ENCODE data around the gene ACKR3. TPM values are rescaled to one million over a fixed set of nuclear protein-coding genes. Genes with fewer than 3 reads are reported as not detected.

The ACKR3 gene
- total and polyA plus RNA-seq, 10 of the 15 experiments (the other 5 are each of a cell fraction or from before 2014, with no cell fraction given) = 3.0 to 154 (median 6.4) TPM

DNA sequence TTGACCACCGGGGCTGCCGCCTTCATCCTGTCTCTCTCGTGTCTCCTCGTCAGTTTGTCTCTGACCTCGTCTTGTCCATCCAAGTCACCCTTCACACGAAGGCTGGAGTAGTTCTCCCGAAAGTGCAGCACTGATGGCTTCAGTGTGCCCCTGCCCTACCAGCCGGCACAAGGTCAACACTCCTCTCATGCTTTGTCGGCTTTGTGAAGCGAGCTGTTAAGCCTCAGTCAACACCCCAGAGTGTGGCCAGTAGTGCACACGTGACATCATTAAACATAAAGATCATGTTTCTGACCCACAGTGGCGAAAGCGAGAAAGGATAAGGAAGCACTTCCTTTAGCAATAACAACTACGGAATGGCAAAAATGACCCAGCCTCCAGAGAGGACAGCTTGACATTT is 23.2 kb downstream of the ACKR3 start:
- H3K27me3 ChIP-seq (replicated peaks in 1 of 2; ENCODE audit: control insufficient read depth in 2 of 2, insufficient read depth in 2 of 2, low read length in 1 of 2) = no peaks in the 10 kb centered on the region
- BruUV-seq (replicated peaks) = no TSS peak
- H4K20me1 ChIP-seq (ENCODE audit: control insufficient read depth, insufficient read depth) = no peaks in the 10 kb centered on the region
- TF ChIP-seq ZNF274 (IDR thresholded peaks at IDR 0.05; ENCODE audit: insufficient read depth, insufficient read length) = no peak
- no peak for TF ChIP-seq BACH1 (IDR thresholded peaks at IDR 0.05; ENCODE audit: borderline replicate concordance)
- no peak for TF ChIP-seq KLF5 (IDR thresholded peaks at IDR 0.05; ENCODE audit: partially characterized antibody)
- TF ChIP-seq KAT2A (conservative IDR thresholded peaks at IDR 0.05; ENCODE audit: control insufficient read depth, low read depth, low read length) = no peak
- TF ChIP-seq, protein P1, sequence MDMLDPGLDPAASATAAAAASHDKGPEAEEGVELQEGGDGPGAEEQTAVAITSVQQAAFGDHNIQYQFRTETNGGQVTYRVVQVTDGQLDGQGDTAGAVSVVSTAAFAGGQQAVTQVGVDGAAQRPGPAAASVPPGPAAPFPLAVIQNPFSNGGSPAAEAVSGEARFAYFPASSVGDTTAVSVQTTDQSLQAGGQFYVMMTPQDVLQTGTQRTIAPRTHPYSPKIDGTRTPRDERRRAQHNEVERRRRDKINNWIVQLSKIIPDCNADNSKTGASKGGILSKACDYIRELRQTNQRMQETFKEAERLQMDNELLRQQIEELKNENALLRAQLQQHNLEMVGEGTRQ (IDR thresholded peaks at IDR 0.05; ENCODE audit: borderline replicate concordance, low read depth, low read length) = no peak
- TF ChIP-seq POLR2AphosphoS2 (IDR thresholded peaks at IDR 0.05; ENCODE audit: low read depth, low read length) = no peak
- TF ChIP-seq, protein P2, sequence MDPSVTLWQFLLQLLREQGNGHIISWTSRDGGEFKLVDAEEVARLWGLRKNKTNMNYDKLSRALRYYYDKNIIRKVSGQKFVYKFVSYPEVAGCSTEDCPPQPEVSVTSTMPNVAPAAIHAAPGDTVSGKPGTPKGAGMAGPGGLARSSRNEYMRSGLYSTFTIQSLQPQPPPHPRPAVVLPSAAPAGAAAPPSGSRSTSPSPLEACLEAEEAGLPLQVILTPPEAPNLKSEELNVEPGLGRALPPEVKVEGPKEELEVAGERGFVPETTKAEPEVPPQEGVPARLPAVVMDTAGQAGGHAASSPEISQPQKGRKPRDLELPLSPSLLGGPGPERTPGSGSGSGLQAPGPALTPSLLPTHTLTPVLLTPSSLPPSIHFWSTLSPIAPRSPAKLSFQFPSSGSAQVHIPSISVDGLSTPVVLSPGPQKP (IDR thresholded peaks at IDR 0.05; ENCODE audit: low read depth, low read length) = no peak
- TF ChIP-seq NFYB (IDR thresholded peaks at IDR 0.05; ENCODE audit: insufficient read depth, low read depth, low read length) = no peak
- no peak for TF ChIP-seq RBBP5 (conservative IDR thresholded peaks at IDR 0.05)
- TF ChIP-seq, protein P3, sequence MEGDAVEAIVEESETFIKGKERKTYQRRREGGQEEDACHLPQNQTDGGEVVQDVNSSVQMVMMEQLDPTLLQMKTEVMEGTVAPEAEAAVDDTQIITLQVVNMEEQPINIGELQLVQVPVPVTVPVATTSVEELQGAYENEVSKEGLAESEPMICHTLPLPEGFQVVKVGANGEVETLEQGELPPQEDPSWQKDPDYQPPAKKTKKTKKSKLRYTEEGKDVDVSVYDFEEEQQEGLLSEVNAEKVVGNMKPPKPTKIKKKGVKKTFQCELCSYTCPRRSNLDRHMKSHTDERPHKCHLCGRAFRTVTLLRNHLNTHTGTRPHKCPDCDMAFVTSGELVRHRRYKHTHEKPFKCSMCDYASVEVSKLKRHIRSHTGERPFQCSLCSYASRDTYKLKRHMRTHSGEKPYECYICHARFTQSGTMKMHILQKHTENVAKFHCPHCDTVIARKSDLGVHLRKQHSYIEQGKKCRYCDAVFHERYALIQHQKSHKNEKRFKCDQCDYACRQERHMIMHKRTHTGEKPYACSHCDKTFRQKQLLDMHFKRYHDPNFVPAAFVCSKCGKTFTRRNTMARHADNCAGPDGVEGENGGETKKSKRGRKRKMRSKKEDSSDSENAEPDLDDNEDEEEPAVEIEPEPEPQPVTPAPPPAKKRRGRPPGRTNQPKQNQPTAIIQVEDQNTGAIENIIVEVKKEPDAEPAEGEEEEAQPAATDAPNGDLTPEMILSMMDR (IDR thresholded peaks at IDR 0.05 in 2 of 3, conservative IDR thresholded peaks at IDR 0.05 in 1 of 3; ENCODE audit: control insufficient read depth in 2 of 3, extremely low read depth in 1 of 3, insufficient read depth in 1 of 3, low read depth in 3 of 3, low read length in 3 of 3) = no peak
- TF ChIP-seq, protein P4, sequence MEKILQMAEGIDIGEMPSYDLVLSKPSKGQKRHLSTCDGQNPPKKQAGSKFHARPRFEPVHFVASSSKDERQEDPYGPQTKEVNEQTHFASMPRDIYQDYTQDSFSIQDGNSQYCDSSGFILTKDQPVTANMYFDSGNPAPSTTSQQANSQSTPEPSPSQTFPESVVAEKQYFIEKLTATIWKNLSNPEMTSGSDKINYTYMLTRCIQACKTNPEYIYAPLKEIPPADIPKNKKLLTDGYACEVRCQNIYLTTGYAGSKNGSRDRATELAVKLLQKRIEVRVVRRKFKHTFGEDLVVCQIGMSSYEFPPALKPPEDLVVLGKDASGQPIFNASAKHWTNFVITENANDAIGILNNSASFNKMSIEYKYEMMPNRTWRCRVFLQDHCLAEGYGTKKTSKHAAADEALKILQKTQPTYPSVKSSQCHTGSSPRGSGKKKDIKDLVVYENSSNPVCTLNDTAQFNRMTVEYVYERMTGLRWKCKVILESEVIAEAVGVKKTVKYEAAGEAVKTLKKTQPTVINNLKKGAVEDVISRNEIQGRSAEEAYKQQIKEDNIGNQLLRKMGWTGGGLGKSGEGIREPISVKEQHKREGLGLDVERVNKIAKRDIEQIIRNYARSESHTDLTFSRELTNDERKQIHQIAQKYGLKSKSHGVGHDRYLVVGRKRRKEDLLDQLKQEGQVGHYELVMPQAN (conservative IDR thresholded peaks at IDR 0.05) = no peak
- no peak for TF ChIP-seq POU2F2 (IDR thresholded peaks at IDR 0.05; ENCODE audit: borderline replicate concordance, low read depth, low read length)
- TF ChIP-seq PAX5 (IDR thresholded peaks at IDR 0.05; ENCODE audit: borderline replicate concordance, low read depth, low read length) = no peak
- no peak for TF ChIP-seq FOS (IDR thresholded peaks at IDR 0.05; ENCODE audit: borderline replicate concordance, extremely low read depth, insufficient read length)
- ATAC-seq = no peak
- POLR2A ChIA-PET = no interaction called here
- no peak overlapping the region for H3K4me2 ChIP-seq (ENCODE audit: control insufficient read depth, insufficient read depth)
- RAD21 ChIA-PET (ENCODE audit: unreplicated experiment) = no interaction called here
- in situ Hi-C loops (cut with MboI) (no loop called here), intact Hi-C loops (cut with micrococcal nuclease; ENCODE audit: unreplicated experiment) (no loop called here)
- WGBS (ENCODE audit: insufficient coverage, insufficient replicate concordance, low lambda C conversion rate, missing lambda C conversion rate) = 60% methylated on average over 14 of the region's 14 CpGs
- SMC1A ChIA-PET (ENCODE audit: uncharacterized antibody, unreplicated experiment) = no interaction called here
- CTCF ChIA-PET = no interaction called here
- no peak for DNase-seq (ENCODE audit: low read depth, low spot score)
- H3K27ac ChIP-seq (ENCODE audit: control insufficient read depth, insufficient read depth) = no peak overlapping the region
- H3K4me1 ChIP-seq (ENCODE audit: control insufficient read depth, insufficient read depth, low read length) = no peaks in the 10 kb centered on the region
- no peak overlapping the region for H3K4me3 ChIP-seq
- H3K79me2 ChIP-seq (ENCODE audit: control insufficient read depth, insufficient read depth, low read length) = no peaks in the 10 kb centered on the region
- no peak overlapping the region for H2AFZ ChIP-seq (ENCODE audit: control insufficient read depth, low read depth, low read length)
- FAIRE-seq = no peak
- no peak overlapping the region for H3K9ac ChIP-seq (ENCODE audit: control insufficient read depth, insufficient read depth, low read length)
- no peaks in the 10 kb centered on the region; the same call in 2 of the 3 replicates for H3K9me3 ChIP-seq (replicated peaks; ENCODE audit: control insufficient read depth, insufficient read depth, low read length)
- H3K36me3 ChIP-seq (ENCODE audit: control insufficient read depth in 2 of 2, insufficient read depth in 2 of 2, low read length in 1 of 2) = no peaks in the 10 kb centered on the region
